ENCODE measurements around the gene PKN1. TPM values are rescaled to one million over a fixed set of nuclear protein-coding genes. Genes with fewer than 3 reads are reported as not detected.

The PKN1 gene
- total and polyA plus RNA-seq, 9 of the 15 experiments (the other 6 are each of a cell fraction or from before 2014, with no cell fraction given), result 0.30 to 228 (median 77.5) TPM

DNA sequence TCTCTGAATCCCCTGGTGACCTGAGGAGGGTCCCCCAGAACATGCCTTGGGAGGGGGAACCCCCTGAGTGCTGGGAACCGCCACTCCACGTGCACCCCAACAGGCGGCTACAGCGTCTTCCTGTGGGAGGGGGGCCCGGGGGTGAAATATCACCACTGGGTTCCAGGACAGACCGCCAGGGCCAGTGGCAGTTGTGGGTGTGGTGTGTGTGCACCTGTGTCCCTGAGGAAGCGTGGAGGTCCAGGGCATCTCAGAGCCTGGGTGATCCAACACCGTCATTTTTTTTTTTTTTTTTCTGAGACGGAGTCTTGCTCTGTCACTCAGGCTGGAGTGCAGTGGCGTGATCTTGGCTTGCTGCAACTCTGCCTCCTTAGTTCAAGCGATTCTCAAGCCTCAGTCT is 47.6 kb upstream of the PKN1 start (continued):
- TF ChIP-seq, protein P1, sequence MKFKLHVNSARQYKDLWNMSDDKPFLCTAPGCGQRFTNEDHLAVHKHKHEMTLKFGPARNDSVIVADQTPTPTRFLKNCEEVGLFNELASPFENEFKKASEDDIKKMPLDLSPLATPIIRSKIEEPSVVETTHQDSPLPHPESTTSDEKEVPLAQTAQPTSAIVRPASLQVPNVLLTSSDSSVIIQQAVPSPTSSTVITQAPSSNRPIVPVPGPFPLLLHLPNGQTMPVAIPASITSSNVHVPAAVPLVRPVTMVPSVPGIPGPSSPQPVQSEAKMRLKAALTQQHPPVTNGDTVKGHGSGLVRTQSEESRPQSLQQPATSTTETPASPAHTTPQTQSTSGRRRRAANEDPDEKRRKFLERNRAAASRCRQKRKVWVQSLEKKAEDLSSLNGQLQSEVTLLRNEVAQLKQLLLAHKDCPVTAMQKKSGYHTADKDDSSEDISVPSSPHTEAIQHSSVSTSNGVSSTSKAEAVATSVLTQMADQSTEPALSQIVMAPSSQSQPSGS (CRISPR knock-in tag; IDR thresholded peaks at IDR 0.05), result no peak
- peak; percentile 41; the same call in 1 of the 2 replicates for TF ChIP-seq POLR2G (IDR thresholded peaks at IDR 0.05; ENCODE audit: low read depth, low read length)
- no peak for TF ChIP-seq CREBBP (IDR thresholded peaks at IDR 0.05; ENCODE audit: low read depth, low read length)
- no peak for TF ChIP-seq LARP7 (IDR thresholded peaks at IDR 0.05)
- TF ChIP-seq, protein P2, sequence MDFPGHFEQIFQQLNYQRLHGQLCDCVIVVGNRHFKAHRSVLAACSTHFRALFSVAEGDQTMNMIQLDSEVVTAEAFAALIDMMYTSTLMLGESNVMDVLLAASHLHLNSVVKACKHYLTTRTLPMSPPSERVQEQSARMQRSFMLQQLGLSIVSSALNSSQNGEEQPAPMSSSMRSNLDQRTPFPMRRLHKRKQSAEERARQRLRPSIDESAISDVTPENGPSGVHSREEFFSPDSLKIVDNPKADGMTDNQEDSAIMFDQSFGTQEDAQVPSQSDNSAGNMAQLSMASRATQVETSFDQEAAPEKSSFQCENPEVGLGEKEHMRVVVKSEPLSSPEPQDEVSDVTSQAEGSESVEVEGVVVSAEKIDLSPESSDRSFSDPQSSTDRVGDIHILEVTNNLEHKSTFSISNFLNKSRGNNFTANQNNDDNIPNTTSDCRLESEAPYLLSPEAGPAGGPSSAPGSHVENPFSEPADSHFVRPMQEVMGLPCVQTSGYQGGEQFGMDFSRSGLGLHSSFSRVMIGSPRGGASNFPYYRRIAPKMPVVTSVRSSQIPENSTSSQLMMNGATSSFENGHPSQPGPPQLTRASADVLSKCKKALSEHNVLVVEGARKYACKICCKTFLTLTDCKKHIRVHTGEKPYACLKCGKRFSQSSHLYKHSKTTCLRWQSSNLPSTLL (IDR thresholded peaks at IDR 0.05), result no peak
- no peak for TF ChIP-seq MCM7 (IDR thresholded peaks at IDR 0.05)
- TF ChIP-seq KDM2B (CRISPR knock-in tag; IDR thresholded peaks at IDR 0.05), result no peak
- TF ChIP-seq, protein P3, sequence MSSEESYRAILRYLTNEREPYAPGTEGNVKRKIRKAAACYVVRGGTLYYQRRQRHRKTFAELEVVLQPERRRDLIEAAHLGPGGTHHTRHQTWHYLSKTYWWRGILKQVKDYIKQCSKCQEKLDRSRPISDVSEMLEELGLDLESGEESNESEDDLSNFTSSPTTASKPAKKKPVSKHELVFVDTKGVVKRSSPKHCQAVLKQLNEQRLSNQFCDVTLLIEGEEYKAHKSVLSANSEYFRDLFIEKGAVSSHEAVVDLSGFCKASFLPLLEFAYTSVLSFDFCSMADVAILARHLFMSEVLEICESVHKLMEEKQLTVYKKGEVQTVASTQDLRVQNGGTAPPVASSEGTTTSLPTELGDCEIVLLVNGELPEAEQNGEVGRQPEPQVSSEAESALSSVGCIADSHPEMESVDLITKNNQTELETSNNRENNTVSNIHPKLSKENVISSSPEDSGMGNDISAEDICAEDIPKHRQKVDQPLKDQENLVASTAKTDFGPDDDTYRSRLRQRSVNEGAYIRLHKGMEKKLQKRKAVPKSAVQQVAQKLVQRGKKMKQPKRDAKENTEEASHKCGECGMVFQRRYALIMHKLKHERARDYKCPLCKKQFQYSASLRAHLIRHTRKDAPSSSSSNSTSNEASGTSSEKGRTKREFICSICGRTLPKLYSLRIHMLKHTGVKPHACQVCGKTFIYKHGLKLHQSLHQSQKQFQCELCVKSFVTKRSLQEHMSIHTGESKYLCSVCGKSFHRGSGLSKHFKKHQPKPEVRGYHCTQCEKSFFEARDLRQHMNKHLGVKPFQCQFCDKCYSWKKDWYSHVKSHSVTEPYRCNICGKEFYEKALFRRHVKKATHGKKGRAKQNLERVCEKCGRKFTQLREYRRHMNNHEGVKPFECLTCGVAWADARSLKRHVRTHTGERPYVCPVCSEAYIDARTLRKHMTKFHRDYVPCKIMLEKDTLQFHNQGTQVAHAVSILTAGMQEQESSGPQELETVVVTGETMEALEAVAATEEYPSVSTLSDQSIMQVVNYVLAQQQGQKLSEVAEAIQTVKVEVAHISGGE (CRISPR knock-in tag; IDR thresholded peaks at IDR 0.05), result 0 out of 6 replicates have a peak, but pooled peaks of 1 of the 3 experiments have one; percentile 29
- TF ChIP-seq, protein P4, sequence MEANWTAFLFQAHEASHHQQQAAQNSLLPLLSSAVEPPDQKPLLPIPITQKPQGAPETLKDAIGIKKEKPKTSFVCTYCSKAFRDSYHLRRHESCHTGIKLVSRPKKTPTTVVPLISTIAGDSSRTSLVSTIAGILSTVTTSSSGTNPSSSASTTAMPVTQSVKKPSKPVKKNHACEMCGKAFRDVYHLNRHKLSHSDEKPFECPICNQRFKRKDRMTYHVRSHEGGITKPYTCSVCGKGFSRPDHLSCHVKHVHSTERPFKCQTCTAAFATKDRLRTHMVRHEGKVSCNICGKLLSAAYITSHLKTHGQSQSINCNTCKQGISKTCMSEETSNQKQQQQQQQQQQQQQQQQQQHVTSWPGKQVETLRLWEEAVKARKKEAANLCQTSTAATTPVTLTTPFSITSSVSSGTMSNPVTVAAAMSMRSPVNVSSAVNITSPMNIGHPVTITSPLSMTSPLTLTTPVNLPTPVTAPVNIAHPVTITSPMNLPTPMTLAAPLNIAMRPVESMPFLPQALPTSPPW (CRISPR knock-in tag; IDR thresholded peaks at IDR 0.05), result peak; percentile 56
- TF ChIP-seq KAT8 (IDR thresholded peaks at IDR 0.05; ENCODE audit: low read depth), result no peak
- TF ChIP-seq, protein P5, sequence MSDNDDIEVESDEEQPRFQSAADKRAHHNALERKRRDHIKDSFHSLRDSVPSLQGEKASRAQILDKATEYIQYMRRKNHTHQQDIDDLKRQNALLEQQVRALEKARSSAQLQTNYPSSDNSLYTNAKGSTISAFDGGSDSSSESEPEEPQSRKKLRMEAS (CRISPR knock-in tag; IDR thresholded peaks at IDR 0.05), result peak; percentile 55
- TF ChIP-seq HNRNPK (IDR thresholded peaks at IDR 0.05; ENCODE audit: low read depth, low read length, poor library complexity, severe bottlenecking), result no peak
- no peak for TF ChIP-seq HNRNPUL1 (IDR thresholded peaks at IDR 0.05; ENCODE audit: low read length)
- TF ChIP-seq, protein P6, sequence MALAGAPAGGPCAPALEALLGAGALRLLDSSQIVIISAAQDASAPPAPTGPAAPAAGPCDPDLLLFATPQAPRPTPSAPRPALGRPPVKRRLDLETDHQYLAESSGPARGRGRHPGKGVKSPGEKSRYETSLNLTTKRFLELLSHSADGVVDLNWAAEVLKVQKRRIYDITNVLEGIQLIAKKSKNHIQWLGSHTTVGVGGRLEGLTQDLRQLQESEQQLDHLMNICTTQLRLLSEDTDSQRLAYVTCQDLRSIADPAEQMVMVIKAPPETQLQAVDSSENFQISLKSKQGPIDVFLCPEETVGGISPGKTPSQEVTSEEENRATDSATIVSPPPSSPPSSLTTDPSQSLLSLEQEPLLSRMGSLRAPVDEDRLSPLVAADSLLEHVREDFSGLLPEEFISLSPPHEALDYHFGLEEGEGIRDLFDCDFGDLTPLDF (CRISPR knock-in tag; IDR thresholded peaks at IDR 0.05), result no peak
- TF ChIP-seq, protein P7, sequence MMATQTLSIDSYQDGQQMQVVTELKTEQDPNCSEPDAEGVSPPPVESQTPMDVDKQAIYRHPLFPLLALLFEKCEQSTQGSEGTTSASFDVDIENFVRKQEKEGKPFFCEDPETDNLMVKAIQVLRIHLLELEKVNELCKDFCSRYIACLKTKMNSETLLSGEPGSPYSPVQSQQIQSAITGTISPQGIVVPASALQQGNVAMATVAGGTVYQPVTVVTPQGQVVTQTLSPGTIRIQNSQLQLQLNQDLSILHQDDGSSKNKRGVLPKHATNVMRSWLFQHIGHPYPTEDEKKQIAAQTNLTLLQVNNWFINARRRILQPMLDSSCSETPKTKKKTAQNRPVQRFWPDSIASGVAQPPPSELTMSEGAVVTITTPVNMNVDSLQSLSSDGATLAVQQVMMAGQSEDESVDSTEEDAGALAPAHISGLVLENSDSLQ (IDR thresholded peaks at IDR 0.05), result peak; percentile 72
- TF ChIP-seq ZNF384 (IDR thresholded peaks at IDR 0.05; ENCODE audit: low read depth, low read length), result peak; percentile 60; the same call in 1 of the 2 replicates
